K562 (cell line): ENCODE measurements around the gene ADAR. TPM values are rescaled to one million over a fixed set of nuclear protein-coding genes. Genes with fewer than 3 reads are reported as not detected.

ENCODE experiments used
- ATAC-seq: fragments of 200-7000 bp; cut with Tn5 transposase; 3 replicates; pipeline ENCODE4 v1.9.1; 2020; ENCODE audit warnings: moderate library complexity
- BruUV-seq: library from RNA; stranded (reverse); fragments of 400-500 nt; replicated peaks from 2 replicates; lab custom pipeline; 2021; lab: Mats Ljungman, UMichigan
- CTCF ChIA-PET: fragments of 300-600 bp; formaldehyde crosslinking; extraction: SDS; loops from one replicate; lab custom pipeline; 2021; ENCODE audit warnings: low intra/inter-chr PET ratio; lab: Yijun Ruan, JAX
- POLR2A ChIA-PET: fragments of 300-600, 350-650 bp; sonication (Branson Sonifier 250); formaldehyde crosslinking; extraction: SDS; loops from one replicate; lab custom pipeline; 2021; ENCODE audit warnings: antibody characterized with exemption, inconsistent platforms; lab: Yijun Ruan, JAX
- DNase-seq, 4 experiments: peaks; one replicate each; pipeline versions ENCODE4 v3.0.0 to v3.0.0-alpha.2; 2011 to 2018; ENCODE audit warnings: low spot score in 3 of 4, mixed read lengths in 3 of 4; ENCODE audit errors: extremely low read depth in 1 of 4
- FAIRE-seq: peaks from 2 replicates; lab custom pipeline; 2011; peaks lifted over from hg19 to GRCh38; lab: Jason Lieb, UNC
- H2AFZ ChIP-seq: 2 replicates; pipeline ENCODE4 v1.6.0; 2011; ENCODE audit warnings: low read depth, low read length, control low read depth, inconsistent platforms
- H3K27ac ChIP-seq: fragments of 200-600 bp; 3 replicates; pipeline ENCODE4 v1.8.0; 2011; ENCODE audit warnings: low read depth, mild to moderate bottlenecking, control low read depth, inconsistent platforms, low read length, moderate library complexity, mixed read lengths; ENCODE audit errors: extremely low read depth
- H3K27me3 ChIP-seq, 2 experiments: fragments of 300-600 bp in 1 of 2; 2 replicates in 1 of 2; 3 replicates in 1 of 2; pipeline versions ENCODE4 v1.6.0 to v1.8.0; 2011; ENCODE audit warnings: inconsistent platforms in 2 of 2, low read length in 2 of 2, mild to moderate bottlenecking in 1 of 2, mixed read lengths in 1 of 2, moderate library complexity in 1 of 2; ENCODE audit not compliant: control insufficient read depth in 2 of 2, insufficient read depth in 2 of 2
- H3K36me3 ChIP-seq: fragments of 300-600 bp; 3 replicates; pipeline ENCODE4 v1.8.0; 2011; ENCODE audit warnings: mild to moderate bottlenecking, low read length, inconsistent platforms; ENCODE audit not compliant: control insufficient read depth, insufficient read depth
- H3K4me1 ChIP-seq, 2 experiments: fragments of 200-600 bp in 1 of 2; replicated peaks in 1 of 2; 2 replicates in 1 of 2; 3 replicates in 1 of 2; pipeline versions ENCODE4 v1.5.1 to v1.8.0; 2011; ENCODE audit warnings: inconsistent platforms in 2 of 2, low read length in 2 of 2, mild to moderate bottlenecking in 1 of 2, mixed read lengths in 1 of 2, moderate library complexity in 1 of 2; ENCODE audit not compliant: control insufficient read depth in 2 of 2, insufficient read depth in 2 of 2
- H3K4me2 ChIP-seq: 2 replicates; pipeline ENCODE4 v1.6.1; 2011; ENCODE audit warnings: low read length, control low read depth, inconsistent platforms, mixed read lengths; ENCODE audit not compliant: insufficient read depth
- H3K4me3 ChIP-seq: fragments of 200-600 bp; sonication (generic), shearing (Covaris generic); 2 replicates; pipeline ENCODE4 v1.5.1; 2016; ENCODE audit warnings: control low read depth, inconsistent platforms
- H3K79me2 ChIP-seq: fragments of 200-600 bp; 3 replicates; pipeline ENCODE4 v1.8.0; 2011; ENCODE audit warnings: low read length, inconsistent platforms; ENCODE audit not compliant: control insufficient read depth, insufficient read depth
- H3K9ac ChIP-seq, 2 experiments: 2 replicates each; pipeline versions ENCODE4 v1.6.0 to v1.6.1; 2011; ENCODE audit warnings: low read depth in 2 of 2, low read length in 2 of 2, control low read depth in 1 of 2, inconsistent platforms in 1 of 2, mild to moderate bottlenecking in 1 of 2, mixed read lengths in 1 of 2; ENCODE audit not compliant: insufficient read depth in 1 of 2
- H3K9me1 ChIP-seq: one replicate; pipeline ENCODE4 v1.6.0; 2011; ENCODE audit warnings: inconsistent platforms, mild to moderate bottlenecking, low read length, moderate library complexity; ENCODE audit not compliant: control insufficient read depth, insufficient read depth
- H3K9me3 ChIP-seq: replicated peaks from 2 replicates; pipeline ENCODE4 v1.5.1; 2011; ENCODE audit warnings: low read depth, low read length, inconsistent platforms; ENCODE audit not compliant: control insufficient read depth, insufficient read depth
- H4K20me1 ChIP-seq: replicated peaks from 2 replicates; pipeline ENCODE4 v1.6.1; 2011; ENCODE audit warnings: low read length, inconsistent platforms, mixed read lengths; ENCODE audit not compliant: control insufficient read depth, insufficient read depth
- ARID2 ChIP-seq: fragments of 450-650 bp; IDR thresholded peaks from 2 replicates; pipeline ENCODE4 v1.6.1; 2017; ENCODE audit warnings: antibody characterized with exemption, mild to moderate bottlenecking
- BRCA1 ChIP-seq, 2 experiments: fragments of 450-650 bp in 1 of 2; sonication (generic) in 1 of 2; formaldehyde crosslinking in 1 of 2; IDR thresholded peaks; 2 replicates each; pipeline versions ENCODE4 v1.5.0 to v1.6.1; 2017 to 2020; ENCODE audit warnings: mild to moderate bottlenecking in 1 of 2, missing genetic modification reagents in 1 of 2
- FOSL1 ChIP-seq: fragments of 200-800 bp; sonication (Bioruptor generic); conservative IDR thresholded peaks from 2 replicates; pipeline ENCODE4 v1.6.1; 2016; ENCODE audit warnings: missing genetic modification characterization, missing compliant biosample characterization
- JUND ChIP-seq, 2 experiments: IDR thresholded peaks; 2 replicates in 1 of 2; 3 replicates in 1 of 2; pipeline ENCODE4 v1.6.1; 2011; ENCODE audit warnings: borderline replicate concordance in 2 of 2, low read depth in 2 of 2, low read length in 2 of 2, improper control_type of control experiment in 1 of 2, missing biosample characterization in 1 of 2, missing genetic modification characterization in 1 of 2, missing genetic modification reagents in 1 of 2
- POLR2AphosphoS2 ChIP-seq: IDR thresholded peaks from 2 replicates; pipeline ENCODE4 v1.6.1; 2012; ENCODE audit warnings: low read length, improper control_type of control experiment
- SMAD3 ChIP-seq: fragments of 450-650 bp; formaldehyde crosslinking; conservative IDR thresholded peaks from 2 replicates; pipeline ENCODE4 v1.4.0; 2020; ENCODE audit warnings: mild to moderate bottlenecking
- SRSF1 ChIP-seq: fragments of 200-400 bp; formaldehyde crosslinking; IDR thresholded peaks from 2 replicates; pipeline ENCODE4 v1.6.1; 2017; ENCODE audit warnings: mild to moderate bottlenecking, low read depth, low read length, moderate library complexity
- THAP12 ChIP-seq: fragments of 250-450 bp; sonication (Bioruptor Pico); IDR thresholded peaks from 2 replicates; pipeline ENCODE4 v1.9.0; 2021; ENCODE audit warnings: mild to moderate bottlenecking, inconsistent platforms
- TSC22D4 ChIP-seq: fragments of 450-650 bp; IDR thresholded peaks from 2 replicates; pipeline ENCODE4 v1.6.1; 2016; ENCODE audit warnings: missing genetic modification characterization, missing biosample characterization, control low read depth
- XRCC4 ChIP-seq: IDR thresholded peaks from one replicate; pipeline ENCODE4 v1.6.1; 2011; ENCODE audit not compliant: insufficient read depth, insufficient read length; ENCODE audit errors: extremely low read depth
- ZNF174 ChIP-seq: fragments of 250-450 bp; sonication (Bioruptor Pico); IDR thresholded peaks from 2 replicates; pipeline ENCODE4 v1.4.0; 2020; ENCODE audit warnings: mild to moderate bottlenecking
- ZNF511 ChIP-seq: sonication (generic); formaldehyde crosslinking; IDR thresholded peaks from 2 replicates; pipeline ENCODE4 v1.8.0; 2022; ENCODE audit warnings: mild to moderate bottlenecking, missing genetic modification reagents
- WGBS: fragments of 100-300 bp; shearing (Covaris generic); methylation state at CpG from one replicate; pipeline ENCODE4 v1.1.6; 2016; ENCODE audit warnings: low coverage, mixed read lengths; ENCODE audit not compliant: insufficient coverage; ENCODE audit errors: missing lambda C conversion rate; 5-methylcytosine and 5-hydroxymethylcytosine counted together
- in situ Hi-C: fragments of 300-500 bp; cut with MboI; formaldehyde crosslinking; loops from 4 replicates; pipeline ENCODE4 v1.15.0; 2018; ENCODE audit warnings: inconsistent platforms, mixed read lengths
- intact Hi-C: fragments of 100-400 bp; cut with micrococcal nuclease; formaldehyde crosslinking; loops from 2 replicates; pipeline ENCODE4 v1.14.2; 2022
- polyA plus RNA-seq, 8 experiments: library from polyadenylated mRNA; depleted of rRNA in 4 of 8; stranded (reverse) in 5 of 8; unstranded in 3 of 8; fragments of >200 nt; fragmentation: Nextera tagmentation in 2 of 8; fragmentation: Illumina TruSeq in 1 of 8; extraction: Ambion mirVana in 2 of 8; extraction: Trizol in 1 of 8; gene quantifications; 2 replicates each; pipeline versions ENCODE4 v1.2.1 to v1.2.3, GENCODE V29; 2011 to 2014; ENCODE audit warnings: inconsistent platforms in 1 of 8, missing spikeins in 1 of 8
- total RNA-seq, 7 experiments: library from RNA; depleted of rRNA in 6 of 7; stranded (reverse); fragments of >200 nt in 6 of 7; fragmentation: Illumina TruSeq in 2 of 7; extraction: Trizol in 2 of 7; gene quantifications; 2 replicates each; pipeline versions ENCODE4 v1.2.1 to v1.2.3, GENCODE V29; 2011 to 2021; ENCODE audit warnings: low replicate concordance in 1 of 7

The ADAR gene
- total and polyA plus RNA-seq, 9 of the 15 experiments (the other 6 are each of a cell fraction or from before 2014, with no cell fraction given): 30.1 to 123 (median 60.2) TPM

- TF ChIP-seq SMAD3 (CRISPR knock-in tag) (no peak), TSC22D4 (tag) (no peak), POLR2AphosphoS2 (no peak), ZNF174 (CRISPR knock-in tag) (no peak)
Observed at GRCh38 chr1:154607609-154608396, at the start of gene ADAR (continued).

GRCh38 chr1:154657556-154657955 lies 49.6 kb upstream of the ADAR start:
- 0% methylated on average over 2 of the region's 2 CpGs for WGBS
- no peaks in the 10 kb centered on the region for H3K36me3 ChIP-seq
- TF ChIP-seq XRCC4: no peak
- TF ChIP-seq ZNF511 (CRISPR knock-in tag): no peak
- no peak for TF ChIP-seq ARID2
- no peak for TF ChIP-seq BRCA1 (IDR thresholded peaks at IDR 0.05)
- no peak for TF ChIP-seq BRCA1 (CRISPR knock-in tag; IDR thresholded peaks at IDR 0.05)
- no peak for TF ChIP-seq THAP12 (CRISPR knock-in tag)
- no peak for TF ChIP-seq FOSL1 (tag)
- no peak for TF ChIP-seq JUND (IDR thresholded peaks at IDR 0.05; ENCODE audit: borderline replicate concordance, low read depth, low read length)
- TF ChIP-seq JUND (tag; IDR thresholded peaks at IDR 0.05; ENCODE audit: borderline replicate concordance, low read depth, low read length): peak; percentile 27; the same call in 1 of the 3 replicates
- TF ChIP-seq SRSF1: no peak
- TF ChIP-seq, all 486 proteins: peak for 1
- DNase-seq: peak in 1 of 4 experiments; percentile 12
- H3K9me1 ChIP-seq: no peaks in the 10 kb centered on the region
- intact Hi-C loops: no loop called here
- no peak overlapping the region for H3K9ac ChIP-seq
- H4K20me1 ChIP-seq: no peaks in the 10 kb centered on the region
- no peak overlapping the region for H3K4me3 ChIP-seq
- in situ Hi-C loops: no loop called here
- ATAC-seq: peak; percentile 54; the same call in 1 of the 3 replicates
- POLR2A ChIA-PET: interaction anchor here (1.0 kb wide), 1 partner anchor 9 kb away, joined by 3 read pairs; no protein-coding TSS in a partner anchor
- H3K27me3 ChIP-seq: peaks cover 0 to 7% of the 10 kb centered on the region in 2 experiments; a peak in 2 of 5 replicates
- no TSS peak for BruUV-seq
- no peaks in the 10 kb centered on the region for H3K4me1 ChIP-seq
- FAIRE-seq: no peak
- no peaks in the 10 kb centered on the region for H3K79me2 ChIP-seq
- H3K27ac ChIP-seq: no peak overlapping the region
- CTCF ChIA-PET: no interaction called here
- H3K9me3 ChIP-seq: no peaks in the 10 kb centered on the region
- no peak overlapping the region for H3K4me2 ChIP-seq
- H2AFZ ChIP-seq: no peak overlapping the region
